GM23338 (cell line): ENCODE measurements around the gene MVB12B. TPM values are rescaled to one million over a fixed set of nuclear protein-coding genes. Genes with fewer than 3 reads are reported as not detected.

Experiments
- ATAC-seq: fragments of 200-7000 bp; cut with Tn5 transposase; 3 replicates; pipeline ENCODE4 v1.9.1; 2020
- DNase-seq: peaks from one replicate; pipeline ENCODE4 v3.0.0-alpha.2; 2015; ENCODE audit warnings: low spot score
- H2AFZ ChIP-seq: fragments of 200-600 bp; sonication (generic); 2 replicates; pipeline ENCODE4 v1.8.0; 2016; ENCODE audit warnings: antibody characterized with exemption, mild to moderate bottlenecking, moderate library complexity
- H3F3A ChIP-seq: fragments of 200-600 bp; sonication (generic); replicated peaks from 2 replicates; pipeline ENCODE4 v1.8.0; 2017; ENCODE audit warnings: antibody characterized with exemption, mixed run types, low read depth
- H3K27ac ChIP-seq: fragments of 200-600 bp; sonication (generic); 2 replicates; pipeline ENCODE4 v1.6.1; 2016; ENCODE audit warnings: low read depth
- H3K27me3 ChIP-seq: fragments of 200-600 bp; sonication (generic); 2 replicates; pipeline ENCODE4 v1.8.0; 2016; ENCODE audit warnings: mild to moderate bottlenecking, mixed run types, moderate library complexity; ENCODE audit not compliant: insufficient read depth
- H3K36me3 ChIP-seq: fragments of 200-600 bp; sonication (generic); 2 replicates; pipeline ENCODE4 v1.8.0; 2016; ENCODE audit warnings: mild to moderate bottlenecking; ENCODE audit not compliant: insufficient read depth
- H3K4me1 ChIP-seq: fragments of 200-600 bp; sonication (generic); 2 replicates; pipeline ENCODE4 v1.8.0; 2016; ENCODE audit warnings: mild to moderate bottlenecking, moderate library complexity; ENCODE audit not compliant: insufficient read depth
- H3K4me2 ChIP-seq: fragments of 200-600 bp; sonication (generic); 2 replicates; pipeline ENCODE4 v1.7.1; 2017; ENCODE audit warnings: mixed run types
- H3K4me3 ChIP-seq: fragments of 200-600 bp; sonication (generic); 2 replicates; pipeline ENCODE4 v1.6.1; 2016; ENCODE audit warnings: mixed run types
- H3K79me2 ChIP-seq: fragments of 200-600 bp; sonication (generic); replicated peaks from 2 replicates; pipeline ENCODE4 v1.8.0; 2017; ENCODE audit warnings: mild to moderate bottlenecking; ENCODE audit not compliant: insufficient read depth
- H3K9me2 ChIP-seq: fragments of 200-600 bp; sonication (generic); 2 replicates; pipeline ENCODE4 v1.8.0; 2017; ENCODE audit not compliant: insufficient read depth
- H4K20me1 ChIP-seq: fragments of 200-600 bp; sonication (generic); replicated peaks from 2 replicates; pipeline ENCODE4 v1.8.0; 2017; ENCODE audit warnings: mild to moderate bottlenecking; ENCODE audit not compliant: insufficient read depth
- H3K27ac Mint-ChIP-seq: 2 replicates; pipeline ENCODE4 v1.8.0; 2020; ENCODE audit warnings: inconsistent platforms, mild to moderate bottlenecking, moderate library complexity, mixed read lengths
- H3K27me3 Mint-ChIP-seq: 3 replicates; pipeline ENCODE4 v1.8.0; 2022; ENCODE audit warnings: low read depth, mild to moderate bottlenecking, moderate library complexity, mixed read lengths, inconsistent platforms; ENCODE audit not compliant: insufficient read depth, poor library complexity
- H3K36me3 Mint-ChIP-seq: 3 replicates; pipeline ENCODE4 v1.8.0; 2021; ENCODE audit warnings: low read depth, mild to moderate bottlenecking, inconsistent platforms, moderate library complexity, mixed read lengths
- H3K4me1 Mint-ChIP-seq: 3 replicates; pipeline ENCODE4 v1.8.0; 2020; ENCODE audit warnings: mild to moderate bottlenecking, inconsistent platforms, mixed read lengths
- H3K4me3 Mint-ChIP-seq: 3 replicates; pipeline ENCODE4 v1.8.0; 2021; ENCODE audit warnings: moderate library complexity, mild to moderate bottlenecking, inconsistent platforms, mixed read lengths
- H3K9me3 Mint-ChIP-seq: 3 replicates; pipeline ENCODE4 v1.8.0; 2020; ENCODE audit warnings: moderate library complexity, mild to moderate bottlenecking, inconsistent platforms, mixed read lengths
- CREB1 ChIP-seq: fragments of 250-450 bp; sonication (Bioruptor Pico); IDR thresholded peaks from 2 replicates; pipeline ENCODE4 v1.5.0; 2020; ENCODE audit warnings: low read depth, mild to moderate bottlenecking, moderate library complexity
- EZH2phosphoT487 ChIP-seq: fragments of 200-600 bp; sonication (generic); IDR thresholded peaks from one replicate; pipeline ENCODE4 v1.8.1; 2018; ENCODE audit warnings: antibody characterized with exemption; ENCODE audit not compliant: unreplicated experiment
- JUNB ChIP-seq: IDR thresholded peaks from one replicate; pipeline ENCODE4 v1.6.1; 2016; ENCODE audit warnings: antibody characterized with exemption; ENCODE audit not compliant: unreplicated experiment
- NANOG ChIP-seq: IDR thresholded peaks from 2 replicates; pipeline ENCODE4 v1.6.1; 2016; ENCODE audit warnings: antibody characterized with exemption, borderline replicate concordance
- POLR2AphosphoS5 ChIP-seq: IDR thresholded peaks from 2 replicates; pipeline ENCODE4 v1.6.1; 2016; ENCODE audit warnings: antibody characterized with exemption, low read depth
- STAT1 ChIP-seq: IDR thresholded peaks from one replicate; pipeline ENCODE4 v1.6.1; 2016; ENCODE audit warnings: antibody characterized with exemption; ENCODE audit not compliant: unreplicated experiment
- ZNF114 ChIP-seq: fragments of 250-450 bp; sonication (Bioruptor Pico); IDR thresholded peaks from 2 replicates; pipeline ENCODE4 v1.5.0; 2020; ENCODE audit warnings: mild to moderate bottlenecking, moderate library complexity
- polyA plus RNA-seq: library from polyadenylated mRNA; unstranded; fragments of >200 nt; fragmentation: Nextera tagmentation; extraction: Ambion mirVana; gene quantifications from 2 replicates; pipeline ENCODE4 v1.2.1, GENCODE V29; 2016
- total RNA-seq: library from RNA; depleted of rRNA; stranded (reverse); fragments of >200 nt; shearing (Covaris generic); gene quantifications from 2 replicates; pipeline ENCODE4 v1.2.3, GENCODE V29; 2014
- TF ChIP-seq, protein P1 (sequence below): fragments of 250-450 bp; sonication (Bioruptor Pico); IDR thresholded peaks from 2 replicates; pipeline ENCODE4 v1.5.0; 2020; ENCODE audit warnings: mild to moderate bottlenecking, moderate library complexity
- TF ChIP-seq, protein P2 (sequence below): IDR thresholded peaks from one replicate; pipeline ENCODE4 v1.6.1; 2018; ENCODE audit warnings: antibody characterized with exemption; ENCODE audit not compliant: unreplicated experiment

Gene MVB12B
- total and polyA plus RNA-seq, 2 experiments from 2014 or later = 1.9 to 6.6 TPM

DNA sequence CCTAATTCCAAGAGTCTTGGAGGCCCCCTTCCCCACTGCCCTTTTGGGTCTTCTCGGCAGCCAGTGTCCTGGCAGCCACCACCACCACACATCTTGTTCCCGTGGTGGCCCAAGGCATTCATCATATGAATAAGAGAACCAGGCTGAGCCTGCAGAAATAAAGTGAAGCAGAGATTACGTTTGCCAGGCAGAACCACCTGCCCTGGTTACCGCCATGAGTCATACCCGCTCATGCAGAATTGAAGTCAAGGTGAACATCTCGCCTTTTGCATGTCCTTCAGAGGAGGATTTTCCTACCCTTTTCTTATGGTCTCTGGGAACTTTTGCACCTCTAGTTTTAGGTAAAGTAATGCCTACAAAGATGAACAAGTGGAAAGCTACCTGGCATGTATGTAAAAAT lies 167.6 kb downstream of the MVB12B start (continued):
- TF ChIP-seq, protein P1, sequence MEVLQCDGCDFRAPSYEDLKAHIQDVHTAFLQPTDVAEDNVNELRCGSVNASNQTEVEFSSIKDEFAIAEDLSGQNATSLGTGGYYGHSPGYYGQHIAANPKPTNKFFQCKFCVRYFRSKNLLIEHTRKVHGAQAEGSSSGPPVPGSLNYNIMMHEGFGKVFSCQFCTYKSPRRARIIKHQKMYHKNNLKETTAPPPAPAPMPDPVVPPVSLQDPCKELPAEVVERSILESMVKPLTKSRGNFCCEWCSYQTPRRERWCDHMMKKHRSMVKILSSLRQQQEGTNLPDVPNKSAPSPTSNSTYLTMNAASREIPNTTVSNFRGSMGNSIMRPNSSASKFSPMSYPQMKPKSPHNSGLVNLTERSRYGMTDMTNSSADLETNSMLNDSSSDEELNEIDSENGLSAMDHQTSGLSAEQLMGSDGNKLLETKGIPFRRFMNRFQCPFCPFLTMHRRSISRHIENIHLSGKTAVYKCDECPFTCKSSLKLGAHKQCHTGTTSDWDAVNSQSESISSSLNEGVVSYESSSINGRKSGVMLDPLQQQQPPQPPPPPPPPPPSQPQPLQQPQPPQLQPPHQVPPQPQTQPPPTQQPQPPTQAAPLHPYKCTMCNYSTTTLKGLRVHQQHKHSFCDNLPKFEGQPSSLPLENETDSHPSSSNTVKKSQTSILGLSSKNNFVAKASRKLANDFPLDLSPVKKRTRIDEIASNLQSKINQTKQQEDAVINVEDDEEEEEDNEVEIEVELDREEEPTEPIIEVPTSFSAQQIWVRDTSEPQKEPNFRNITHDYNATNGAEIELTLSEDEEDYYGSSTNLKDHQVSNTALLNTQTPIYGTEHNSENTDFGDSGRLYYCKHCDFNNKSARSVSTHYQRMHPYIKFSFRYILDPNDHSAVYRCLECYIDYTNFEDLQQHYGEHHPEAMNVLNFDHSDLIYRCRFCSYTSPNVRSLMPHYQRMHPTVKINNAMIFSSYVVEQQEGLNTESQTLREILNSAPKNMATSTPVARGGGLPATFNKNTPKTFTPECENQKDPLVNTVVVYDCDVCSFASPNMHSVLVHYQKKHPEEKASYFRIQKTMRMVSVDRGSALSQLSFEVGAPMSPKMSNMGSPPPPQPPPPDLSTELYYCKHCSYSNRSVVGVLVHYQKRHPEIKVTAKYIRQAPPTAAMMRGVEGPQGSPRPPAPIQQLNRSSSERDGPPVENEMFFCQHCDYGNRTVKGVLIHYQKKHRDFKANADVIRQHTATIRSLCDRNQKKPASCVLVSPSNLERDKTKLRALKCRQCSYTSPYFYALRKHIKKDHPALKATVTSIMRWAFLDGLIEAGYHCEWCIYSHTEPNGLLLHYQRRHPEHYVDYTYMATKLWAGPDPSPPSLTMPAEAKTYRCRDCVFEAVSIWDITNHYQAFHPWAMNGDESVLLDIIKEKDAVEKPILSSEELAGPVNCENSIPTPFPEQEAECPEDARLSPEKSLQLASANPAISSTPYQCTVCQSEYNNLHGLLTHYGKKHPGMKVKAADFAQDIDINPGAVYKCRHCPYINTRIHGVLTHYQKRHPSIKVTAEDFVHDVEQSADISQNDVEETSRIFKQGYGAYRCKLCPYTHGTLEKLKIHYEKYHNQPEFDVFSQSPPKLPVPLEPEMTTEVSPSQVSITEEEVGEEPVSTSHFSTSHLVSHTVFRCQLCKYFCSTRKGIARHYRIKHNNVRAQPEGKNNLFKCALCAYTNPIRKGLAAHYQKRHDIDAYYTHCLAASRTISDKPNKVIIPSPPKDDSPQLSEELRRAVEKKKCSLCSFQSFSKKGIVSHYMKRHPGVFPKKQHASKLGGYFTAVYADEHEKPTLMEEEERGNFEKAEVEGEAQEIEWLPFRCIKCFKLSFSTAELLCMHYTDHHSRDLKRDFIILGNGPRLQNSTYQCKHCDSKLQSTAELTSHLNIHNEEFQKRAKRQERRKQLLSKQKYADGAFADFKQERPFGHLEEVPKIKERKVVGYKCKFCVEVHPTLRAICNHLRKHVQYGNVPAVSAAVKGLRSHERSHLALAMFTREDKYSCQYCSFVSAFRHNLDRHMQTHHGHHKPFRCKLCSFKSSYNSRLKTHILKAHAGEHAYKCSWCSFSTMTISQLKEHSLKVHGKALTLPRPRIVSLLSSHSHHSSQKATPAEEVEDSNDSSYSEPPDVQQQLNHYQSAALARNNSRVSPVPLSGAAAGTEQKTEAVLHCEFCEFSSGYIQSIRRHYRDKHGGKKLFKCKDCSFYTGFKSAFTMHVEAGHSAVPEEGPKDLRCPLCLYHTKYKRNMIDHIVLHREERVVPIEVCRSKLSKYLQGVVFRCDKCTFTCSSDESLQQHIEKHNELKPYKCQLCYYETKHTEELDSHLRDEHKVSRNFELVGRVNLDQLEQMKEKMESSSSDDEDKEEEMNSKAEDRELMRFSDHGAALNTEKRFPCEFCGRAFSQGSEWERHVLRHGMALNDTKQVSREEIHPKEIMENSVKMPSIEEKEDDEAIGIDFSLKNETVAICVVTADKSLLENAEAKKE (CRISPR knock-in tag) = no peak
- TF ChIP-seq JUNB (no peak), CREB1 (CRISPR knock-in tag) (no peak), POLR2AphosphoS5 (no peak), ZNF114 (CRISPR knock-in tag) (no peak)
- TF ChIP-seq, protein P2, sequence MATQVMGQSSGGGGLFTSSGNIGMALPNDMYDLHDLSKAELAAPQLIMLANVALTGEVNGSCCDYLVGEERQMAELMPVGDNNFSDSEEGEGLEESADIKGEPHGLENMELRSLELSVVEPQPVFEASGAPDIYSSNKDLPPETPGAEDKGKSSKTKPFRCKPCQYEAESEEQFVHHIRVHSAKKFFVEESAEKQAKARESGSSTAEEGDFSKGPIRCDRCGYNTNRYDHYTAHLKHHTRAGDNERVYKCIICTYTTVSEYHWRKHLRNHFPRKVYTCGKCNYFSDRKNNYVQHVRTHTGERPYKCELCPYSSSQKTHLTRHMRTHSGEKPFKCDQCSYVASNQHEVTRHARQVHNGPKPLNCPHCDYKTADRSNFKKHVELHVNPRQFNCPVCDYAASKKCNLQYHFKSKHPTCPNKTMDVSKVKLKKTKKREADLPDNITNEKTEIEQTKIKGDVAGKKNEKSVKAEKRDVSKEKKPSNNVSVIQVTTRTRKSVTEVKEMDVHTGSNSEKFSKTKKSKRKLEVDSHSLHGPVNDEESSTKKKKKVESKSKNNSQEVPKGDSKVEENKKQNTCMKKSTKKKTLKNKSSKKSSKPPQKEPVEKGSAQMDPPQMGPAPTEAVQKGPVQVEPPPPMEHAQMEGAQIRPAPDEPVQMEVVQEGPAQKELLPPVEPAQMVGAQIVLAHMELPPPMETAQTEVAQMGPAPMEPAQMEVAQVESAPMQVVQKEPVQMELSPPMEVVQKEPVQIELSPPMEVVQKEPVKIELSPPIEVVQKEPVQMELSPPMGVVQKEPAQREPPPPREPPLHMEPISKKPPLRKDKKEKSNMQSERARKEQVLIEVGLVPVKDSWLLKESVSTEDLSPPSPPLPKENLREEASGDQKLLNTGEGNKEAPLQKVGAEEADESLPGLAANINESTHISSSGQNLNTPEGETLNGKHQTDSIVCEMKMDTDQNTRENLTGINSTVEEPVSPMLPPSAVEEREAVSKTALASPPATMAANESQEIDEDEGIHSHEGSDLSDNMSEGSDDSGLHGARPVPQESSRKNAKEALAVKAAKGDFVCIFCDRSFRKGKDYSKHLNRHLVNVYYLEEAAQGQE = no peak

DNA sequence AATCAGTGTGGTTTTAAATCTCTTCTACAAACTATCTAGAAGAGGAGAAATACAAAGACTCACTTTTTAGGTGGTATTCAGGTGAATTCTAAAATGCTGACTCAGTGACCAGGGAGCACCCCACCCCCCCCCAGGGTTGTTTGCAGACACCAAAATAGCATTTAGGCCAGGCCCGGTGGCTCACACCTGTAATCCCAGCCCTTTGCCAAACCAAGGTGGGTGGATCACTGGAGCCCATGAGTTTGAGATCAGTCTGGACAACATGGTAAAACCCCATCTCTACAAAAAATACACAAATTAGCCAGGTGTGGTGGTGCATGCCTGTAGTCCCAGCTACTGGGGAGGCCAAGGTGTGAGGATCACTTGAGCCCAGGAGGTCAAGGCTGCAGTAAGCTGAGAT lies 168.1 kb downstream of the MVB12B start:
- H3K27ac Mint-ChIP-seq = no peak overlapping the region
- no peak overlapping the region for H2AFZ ChIP-seq
- H3K27me3 ChIP-seq = peaks cover 6% of the 10 kb centered on the region
- peaks cover 6% of the 10 kb centered on the region for H3K27me3 Mint-ChIP-seq
- no peak overlapping the region for H3K27ac ChIP-seq
- H3K9me2 ChIP-seq = no peaks in the 10 kb centered on the region
- peaks cover 16% of the 10 kb centered on the region for H3K4me1 Mint-ChIP-seq
- ATAC-seq (no peak), DNase-seq (no peak)
- H3K9me3 Mint-ChIP-seq = no peaks in the 10 kb centered on the region
- no peak overlapping the region for H3K4me3 ChIP-seq
- H3K79me2 ChIP-seq = no peaks in the 10 kb centered on the region
- H3K36me3 Mint-ChIP-seq = no peaks in the 10 kb centered on the region
- H3F3A ChIP-seq = 0 out of 2 replicates have a peak, but pooled peaks cover 4% of the 10 kb centered on the region
- no peaks in the 10 kb centered on the region for H3K36me3 ChIP-seq
- no peak overlapping the region for H3K4me2 ChIP-seq
- H4K20me1 ChIP-seq = no peaks in the 10 kb centered on the region
- H3K4me1 ChIP-seq = peaks cover 10% of the 10 kb centered on the region
- no peak overlapping the region for H3K4me3 Mint-ChIP-seq
- TF ChIP-seq EZH2phosphoT487 (no peak), JUNB (no peak), NANOG (no peak), STAT1 (no peak)
